HG03159 (cell line): Measurements from ENCODE around the gene CREB3L4.

Experiments used
- ATAC-seq: cut with Tn5 transposase; IDR thresholded peaks from one replicate; pipeline ENCODE4 v1.9.1; 2021; ENCODE audit warnings: mild to moderate bottlenecking, moderate library complexity; ENCODE audit not compliant: unreplicated experiment

The CREB3L4 gene

DNA sequence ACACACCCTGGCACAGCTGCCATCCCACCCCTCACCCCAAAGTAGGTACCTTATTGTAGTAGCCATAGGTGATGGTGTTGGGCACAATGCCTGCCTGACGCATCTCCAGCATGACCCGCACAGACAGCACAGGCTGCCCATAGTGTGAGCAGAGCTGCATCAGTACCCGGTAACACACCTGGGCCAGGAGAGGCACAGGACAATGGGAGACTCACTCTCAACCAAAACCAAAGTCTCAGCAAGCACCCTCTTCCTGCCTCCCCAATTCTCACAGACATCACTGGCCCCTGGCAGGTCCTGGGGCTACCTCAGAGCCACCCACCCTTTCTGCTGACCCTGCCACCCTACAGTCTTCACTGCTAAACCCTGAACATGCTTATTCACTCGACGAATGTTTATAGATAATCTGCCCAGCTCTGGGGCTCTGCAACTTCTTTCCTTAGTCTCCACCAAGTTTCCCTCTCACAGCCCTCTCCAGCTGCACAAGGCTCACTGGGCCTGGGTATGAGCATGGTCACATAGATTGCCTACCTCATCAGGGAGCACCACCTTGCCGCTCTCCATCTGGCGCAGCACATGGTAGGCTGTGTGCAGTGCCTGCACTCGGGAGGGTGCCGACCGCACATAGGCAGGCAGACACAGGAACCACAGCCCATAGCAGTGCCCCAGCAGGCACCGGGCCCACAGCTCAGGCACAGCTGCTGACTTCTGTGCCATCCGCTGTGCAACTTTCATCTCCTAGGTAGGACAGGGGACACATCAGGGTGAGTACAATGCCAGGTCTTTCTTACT, 31.5 kb upstream of the CREB3L4 start:
- no peak for ATAC-seq

DNA sequence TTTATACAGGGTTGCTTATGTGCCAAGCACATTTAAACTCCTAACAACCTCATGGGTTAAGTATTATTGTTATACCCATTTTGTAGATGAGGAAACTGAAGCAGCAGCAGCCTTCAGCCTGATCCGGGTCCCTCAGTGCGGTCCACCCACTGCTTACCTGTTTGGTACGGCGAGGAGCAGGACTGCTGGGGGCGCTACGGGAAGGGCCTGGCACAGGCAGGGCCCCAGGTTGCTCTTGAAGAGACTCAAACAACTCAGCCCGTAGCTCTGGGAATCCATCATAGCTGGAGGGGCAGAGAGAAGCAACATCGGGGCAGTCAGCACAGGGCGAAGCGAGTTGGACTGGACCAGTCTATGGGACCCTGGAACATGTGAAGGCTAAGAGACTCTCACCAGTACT, 30.4 kb upstream of the CREB3L4 start:
- no peak for ATAC-seq

DNA sequence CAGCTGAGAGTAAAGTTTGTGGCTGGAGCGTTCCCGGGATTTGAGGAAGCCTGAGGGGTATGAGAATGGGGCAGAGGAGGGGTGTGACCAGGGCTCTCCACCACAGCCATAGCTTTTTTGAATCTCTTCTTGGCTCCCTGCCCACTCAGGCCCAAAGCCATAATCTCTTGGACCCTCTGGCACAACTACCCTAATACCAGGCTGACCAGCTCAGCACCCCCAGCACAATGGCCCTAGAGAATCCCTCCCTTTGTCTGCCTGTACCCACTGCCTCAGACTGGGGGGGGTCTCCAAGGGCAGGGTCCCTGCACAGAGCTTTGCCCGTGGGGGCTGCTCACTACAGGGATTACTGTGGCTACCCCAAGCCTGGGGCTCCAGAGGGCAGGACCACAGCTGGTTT, 28.7 kb upstream of the CREB3L4 start:
- ATAC-seq = no peak

DNA sequence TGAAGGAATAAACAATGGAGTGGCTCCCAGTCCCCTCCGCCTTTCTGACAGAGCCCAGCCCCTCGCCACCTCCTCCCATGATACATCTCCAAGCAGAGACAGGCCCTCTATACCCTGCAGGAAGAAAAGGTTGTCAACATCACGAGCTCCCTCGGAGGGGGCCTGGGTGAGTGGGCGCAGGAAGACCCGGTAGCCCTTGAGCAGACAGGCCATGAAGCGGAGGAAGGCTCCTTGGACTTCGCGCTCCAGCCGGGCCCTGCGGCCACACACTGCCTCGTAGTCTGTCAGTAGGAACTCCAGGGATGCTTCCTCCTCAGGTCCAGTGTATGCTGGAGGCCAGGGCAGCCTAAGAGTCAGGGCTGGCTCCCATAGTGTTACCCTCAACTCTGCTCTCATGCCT, 28.2 kb upstream of the CREB3L4 start:
- no peak for ATAC-seq

DNA sequence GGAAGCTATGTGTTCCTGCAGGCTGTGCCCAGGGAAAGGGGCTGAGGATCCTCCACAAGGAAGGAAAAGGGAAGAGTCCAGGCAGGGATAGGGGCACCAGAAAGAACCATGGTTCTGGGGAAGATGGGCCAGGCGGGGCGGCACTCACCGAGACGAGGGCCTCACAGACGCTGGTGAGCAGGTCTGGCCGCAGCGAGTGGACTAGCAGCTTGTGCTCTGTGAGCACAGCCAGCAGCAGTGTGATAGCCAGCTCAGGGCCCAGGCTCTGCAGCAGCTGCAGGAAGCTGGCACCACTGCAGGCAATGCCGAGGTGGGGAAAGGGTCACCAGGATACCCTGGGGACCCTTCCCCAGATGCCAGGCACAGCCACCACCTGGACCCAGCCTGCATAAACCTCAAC, 26.9 kb upstream of the CREB3L4 start:
- ATAC-seq = no peak

DNA sequence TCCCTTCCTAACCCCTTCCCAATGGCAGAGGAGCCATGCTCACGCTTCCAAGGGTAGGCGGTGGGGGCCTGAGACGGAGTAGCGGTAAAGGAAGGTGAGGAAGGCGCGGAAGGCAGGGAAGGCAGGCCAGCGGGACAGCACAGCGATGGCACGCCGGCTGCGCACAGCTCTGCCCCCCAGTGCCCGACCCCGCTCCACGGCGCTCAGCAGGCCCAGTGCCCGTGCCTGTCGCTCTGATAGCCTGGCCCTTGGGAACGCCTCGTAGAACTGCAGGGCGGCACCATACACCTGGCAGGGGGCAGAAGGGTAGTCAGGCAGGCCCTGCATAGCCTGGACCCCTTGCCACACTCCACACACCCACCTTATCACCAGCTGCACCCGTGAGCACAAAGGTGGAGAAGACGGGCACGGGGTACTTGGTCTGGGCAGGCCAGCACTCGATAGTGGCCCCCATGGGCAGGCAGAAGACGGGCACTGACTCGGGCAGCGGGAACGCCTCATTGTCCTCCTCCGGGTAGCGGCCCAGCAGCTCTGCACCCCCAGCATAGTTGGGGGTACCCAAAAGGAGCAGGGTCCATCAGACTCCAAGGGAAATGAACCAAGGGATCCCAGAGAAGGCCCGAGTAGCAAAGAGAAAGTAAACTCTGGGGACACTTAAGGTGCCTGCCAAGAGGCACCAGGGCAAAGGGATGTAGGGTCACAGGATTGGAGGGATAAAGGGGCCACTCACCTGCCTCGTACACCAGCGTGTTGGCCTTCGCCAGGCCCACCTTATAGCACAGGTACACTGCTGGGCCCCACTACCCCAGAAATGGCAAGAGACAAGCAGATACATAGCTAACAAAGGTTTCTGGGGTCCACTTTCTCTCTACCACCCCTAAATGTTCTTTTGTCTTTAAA, 25.6 kb upstream of the CREB3L4 start:
- ATAC-seq = no peak

DNA sequence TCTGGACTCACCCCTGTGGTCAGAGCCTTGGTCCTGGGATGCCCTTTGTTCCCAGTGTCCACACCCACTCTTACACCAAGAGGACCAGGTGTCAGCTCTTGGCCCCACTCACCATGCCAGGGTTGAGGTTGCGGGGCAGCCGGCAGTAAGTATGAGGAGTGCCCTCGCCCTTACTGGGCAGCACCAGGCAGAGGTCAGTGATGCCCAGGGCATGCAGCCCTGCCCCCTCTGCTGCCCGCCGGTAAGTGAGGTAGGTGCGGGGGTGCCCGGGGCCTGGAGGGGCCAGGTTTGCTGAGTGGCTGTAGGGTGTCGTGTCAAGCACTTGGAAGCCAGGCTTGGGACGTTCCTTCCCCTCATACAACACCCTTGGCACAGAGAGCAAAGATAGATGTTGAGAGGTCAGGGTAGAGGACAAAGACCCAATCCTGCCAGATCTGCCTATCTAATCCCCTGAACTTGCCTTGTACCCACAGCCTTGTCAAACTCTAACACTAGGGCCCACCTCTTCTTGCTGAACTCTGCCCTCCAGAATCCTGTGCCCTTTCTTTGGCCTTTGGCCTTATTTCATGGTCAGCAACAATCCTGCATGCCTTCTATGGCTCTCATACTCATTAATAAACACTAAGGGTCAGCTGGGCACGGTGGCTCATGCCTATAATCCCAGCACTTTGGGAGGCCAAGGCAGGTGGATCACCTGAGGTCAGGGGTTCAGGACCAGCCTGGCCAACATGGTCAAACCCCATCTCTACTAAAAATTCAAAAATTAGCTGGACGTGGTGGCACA, 24.7 kb upstream of the CREB3L4 start:
- ATAC-seq = no peak

DNA sequence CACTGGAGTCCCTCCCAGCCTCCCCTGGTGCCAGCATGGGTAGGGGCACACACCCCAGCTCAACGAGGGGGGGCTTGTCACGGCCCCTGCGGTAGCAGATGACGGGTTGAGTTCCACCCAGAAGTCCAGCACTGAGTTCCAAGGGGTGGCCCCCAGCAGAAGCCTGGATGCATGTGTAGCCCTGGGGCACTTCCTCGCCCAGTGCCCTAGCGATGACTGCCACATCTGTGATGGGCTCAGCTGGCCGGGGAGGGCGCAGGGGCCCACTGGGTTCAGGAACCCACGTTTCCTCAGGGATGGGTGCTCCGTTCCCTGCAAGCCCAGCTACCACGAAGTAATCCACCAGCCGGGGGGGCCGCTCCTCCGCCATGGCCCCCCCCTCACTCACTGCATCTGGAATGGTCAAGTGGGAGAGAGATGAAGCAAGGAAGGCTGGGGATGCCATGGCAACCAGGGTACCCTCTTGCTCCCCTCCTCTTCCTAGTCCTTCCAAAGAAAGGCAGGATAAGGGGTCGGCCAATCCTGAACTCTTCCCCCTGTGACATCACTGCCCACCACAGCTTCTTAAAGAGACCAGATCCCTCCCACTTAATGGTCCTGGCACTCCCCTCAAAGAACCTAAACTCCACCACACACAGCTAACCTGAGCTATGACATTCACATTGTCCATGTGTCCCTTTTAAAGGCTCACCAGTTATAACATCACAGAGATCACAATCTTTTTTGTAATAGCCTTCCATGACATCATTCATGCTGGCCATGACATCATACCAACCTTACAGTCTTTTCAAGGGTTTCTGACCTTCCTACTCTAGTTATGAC, 23.5 kb upstream of the CREB3L4 start:
- ATAC-seq = no peak

DNA sequence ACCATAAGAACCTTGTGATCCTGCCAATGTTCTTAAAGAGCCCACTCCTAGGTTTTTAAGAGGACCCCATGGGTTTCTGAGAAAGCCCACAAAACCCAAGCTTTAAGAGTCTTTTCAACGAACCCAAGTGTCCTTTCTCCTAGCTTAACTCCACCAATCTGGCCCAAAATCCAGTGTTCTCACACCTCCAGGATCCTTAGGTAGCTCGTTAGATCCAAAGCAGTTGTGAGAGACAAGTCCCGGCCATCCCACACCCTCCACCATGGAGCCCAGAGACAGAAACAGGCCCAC, 22.9 kb upstream of the CREB3L4 start:
- no peak for ATAC-seq

DNA sequence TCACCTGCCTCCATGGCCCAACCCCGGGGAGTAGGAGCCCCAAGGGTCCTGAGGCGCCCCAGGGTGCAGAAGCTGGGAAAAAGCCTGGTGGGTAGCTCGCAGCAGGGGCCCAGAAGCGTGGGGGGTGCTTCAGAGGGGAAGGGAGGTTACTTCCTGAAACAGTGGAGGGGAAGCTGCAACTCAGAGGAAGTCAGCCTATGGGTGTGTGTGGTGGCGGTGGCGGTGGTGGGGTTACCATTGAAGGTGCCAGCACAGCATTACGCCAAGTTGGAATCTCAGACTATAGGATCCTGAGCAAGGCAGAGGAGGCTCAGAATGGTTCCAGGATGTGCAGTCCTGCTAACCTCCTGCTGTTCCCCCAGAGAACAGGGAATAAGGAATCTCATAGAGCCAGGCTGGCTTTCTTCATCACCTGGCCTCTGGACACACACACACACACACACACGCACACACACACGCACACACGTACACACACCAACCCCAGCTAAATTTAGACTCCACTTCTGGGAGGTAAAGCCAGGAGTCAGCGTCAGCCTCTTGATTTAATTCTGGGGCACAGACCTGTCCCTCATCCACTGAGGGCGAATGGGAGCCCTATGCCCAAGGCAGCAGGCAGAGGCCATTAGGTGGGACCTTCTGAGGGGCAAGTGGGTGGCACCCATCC, 22.4 kb upstream of the CREB3L4 start:
- ATAC-seq = no peak

DNA sequence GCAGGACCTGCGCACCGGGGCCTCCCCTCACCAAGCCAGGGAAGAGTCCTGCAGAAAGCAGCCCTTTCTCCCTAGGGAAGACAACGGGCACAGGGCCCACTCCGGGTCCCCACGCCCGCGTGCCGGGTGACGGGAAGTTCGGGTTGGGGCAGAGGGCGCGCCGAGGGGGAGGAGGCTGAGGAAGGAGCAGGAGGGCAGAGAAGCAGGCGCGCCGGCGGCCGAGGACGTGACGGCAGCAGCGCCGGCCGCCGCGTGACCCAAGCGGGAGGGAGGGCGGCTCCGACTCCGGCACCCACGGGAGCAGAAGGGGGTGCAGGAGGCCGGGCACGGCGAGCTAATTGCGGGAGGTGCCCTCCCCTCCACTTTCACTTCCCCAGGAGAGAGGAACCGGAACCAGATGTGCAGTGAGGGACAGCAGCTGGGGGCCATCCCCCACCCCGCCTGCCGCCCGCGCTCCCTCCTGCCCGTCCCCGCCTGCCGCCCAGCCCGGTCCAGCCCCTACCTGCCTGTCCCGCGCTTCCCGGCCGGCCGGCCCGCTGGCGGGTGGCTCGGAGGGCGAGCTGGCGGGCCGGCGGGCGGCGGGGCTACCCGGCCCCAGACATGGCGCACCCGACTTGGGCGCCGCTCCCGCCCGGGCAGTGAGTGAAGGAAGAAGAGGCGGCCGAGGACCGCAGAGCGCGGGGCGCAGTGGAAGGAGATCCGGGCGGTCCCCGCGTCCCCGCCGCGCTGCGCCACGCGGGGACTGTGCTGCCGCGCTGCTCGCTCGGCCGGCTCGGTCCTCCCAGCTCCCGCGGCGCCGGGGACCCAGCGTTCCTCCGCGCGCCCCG, 21.7 kb upstream of the CREB3L4 start:
- peak; percentile 68 for ATAC-seq

DNA sequence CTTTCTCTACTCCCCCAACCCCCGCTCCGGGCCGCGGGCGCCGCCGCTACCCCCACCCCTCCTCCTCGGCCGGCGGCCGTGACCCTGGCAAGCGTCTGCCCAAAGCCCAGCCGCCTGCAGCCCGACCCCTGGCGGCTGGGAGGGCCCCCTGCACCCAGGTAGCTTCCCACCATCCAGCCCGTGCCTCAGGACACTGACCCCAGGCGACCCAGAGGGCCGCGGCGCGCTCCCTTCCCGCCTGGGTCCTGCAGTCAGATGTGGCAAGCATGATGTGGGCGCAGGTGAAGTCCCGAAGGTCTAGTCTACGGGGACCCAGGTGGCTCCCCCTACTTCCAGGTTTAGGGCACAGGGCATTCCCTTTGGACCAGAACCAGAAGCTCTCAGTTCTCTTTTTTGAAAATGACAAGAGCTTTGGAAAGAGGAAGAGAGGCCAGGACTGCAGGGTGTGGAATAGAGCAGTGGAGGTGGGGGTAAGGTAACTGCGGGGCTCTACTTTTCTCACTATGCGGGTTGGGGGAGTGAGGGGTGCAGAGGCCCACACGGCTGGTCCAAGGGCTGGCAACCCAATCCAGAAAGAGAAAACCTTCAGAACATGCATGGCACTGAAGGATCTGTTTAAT, 21.0 kb upstream of the CREB3L4 start, which contains the start of gene DENND4B:
Gene DENND4B, minus strand, starts transcription at position 97 of the 620 bp plus-strand sequence. CDS start 2,344 bp downstream, outside the sequence.
- peak; percentile 50 for ATAC-seq

DNA sequence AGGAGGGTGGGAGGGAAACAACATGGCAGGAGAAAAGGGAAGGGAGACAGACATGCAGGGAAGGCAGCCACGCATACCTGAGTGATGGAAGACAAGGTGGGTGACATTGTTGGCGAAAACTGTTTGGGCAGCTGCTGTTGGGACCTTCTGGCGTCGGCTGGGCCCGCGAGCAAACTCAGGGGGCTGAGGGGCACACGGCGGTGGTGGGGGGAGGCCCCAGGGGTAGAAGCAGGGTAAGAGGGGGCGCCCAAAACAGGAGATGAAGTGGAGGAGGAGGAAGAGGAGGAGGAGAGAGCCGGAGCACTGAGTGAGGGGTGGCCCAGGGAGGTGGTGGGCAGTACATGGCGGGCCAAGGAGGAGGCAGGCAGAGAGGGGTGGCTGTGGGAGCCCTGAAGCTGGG, 16.5 kb upstream of the CREB3L4 start:
- ATAC-seq = no peak

DNA sequence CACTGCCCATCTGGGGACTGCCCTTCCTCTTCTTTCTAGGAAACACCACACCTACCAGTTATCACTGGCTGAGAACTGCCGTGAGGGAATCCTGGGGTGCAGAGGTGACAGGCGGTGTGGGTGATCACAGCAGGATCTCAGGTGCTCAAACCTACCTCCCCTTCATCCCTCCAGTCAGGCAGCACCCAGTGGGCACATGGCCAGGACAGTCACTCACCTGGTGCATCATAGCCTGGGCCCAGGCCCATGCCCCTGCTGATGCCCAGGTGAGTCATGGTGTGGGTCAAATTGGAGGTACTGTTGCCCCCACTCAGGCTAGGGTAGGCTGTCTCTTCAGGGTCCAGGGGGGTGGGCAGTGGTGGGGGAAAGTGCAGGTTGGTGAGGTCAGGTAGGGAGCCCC, 15.9 kb upstream of the CREB3L4 start:
- ATAC-seq = no peak

DNA sequence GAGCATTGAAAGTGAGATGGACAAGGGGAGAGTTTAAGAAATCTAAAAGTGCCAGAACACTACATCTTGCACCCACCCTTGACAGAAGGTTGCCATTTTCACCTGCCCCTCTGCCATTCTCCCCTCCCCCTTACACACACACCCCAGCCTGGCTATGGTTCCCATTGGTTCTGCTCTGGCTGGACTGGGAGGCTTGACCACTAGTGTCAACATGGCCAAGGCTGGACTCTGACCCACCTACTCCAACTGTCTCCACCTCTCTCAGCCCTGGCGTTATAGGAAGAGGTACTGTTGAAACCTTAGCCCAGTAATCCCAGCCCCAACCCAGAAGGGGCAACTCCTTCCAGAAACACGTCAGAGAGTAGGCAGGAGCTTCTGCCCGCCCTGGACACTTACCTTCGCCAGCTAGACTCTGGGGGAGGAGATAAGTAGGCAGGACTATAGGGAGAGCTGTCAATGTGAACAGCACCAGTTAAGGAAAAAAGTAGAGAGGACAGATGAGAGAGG, 13.8 kb upstream of the CREB3L4 start:
- no peak for ATAC-seq

DNA sequence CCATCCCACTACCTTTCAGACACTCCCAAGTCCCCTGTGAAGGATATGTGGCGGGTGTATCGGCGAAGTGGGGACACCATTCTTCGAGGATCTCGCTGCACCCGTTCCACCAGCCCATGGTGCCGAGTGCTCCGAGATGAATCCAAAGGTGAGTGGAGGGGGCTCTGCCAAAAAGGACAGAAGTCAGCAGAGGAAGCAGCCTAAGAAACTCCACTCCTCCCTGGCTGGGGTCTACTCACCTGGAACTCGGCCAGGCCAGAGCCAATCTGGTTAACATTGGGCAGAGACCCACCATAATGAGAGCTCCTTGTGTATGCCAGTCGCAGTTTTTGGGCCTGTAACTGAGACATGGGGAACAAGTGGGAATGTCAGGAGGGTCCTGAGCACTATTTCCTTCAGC, 12.9 kb upstream of the CREB3L4 start:
- ATAC-seq = no peak

DNA sequence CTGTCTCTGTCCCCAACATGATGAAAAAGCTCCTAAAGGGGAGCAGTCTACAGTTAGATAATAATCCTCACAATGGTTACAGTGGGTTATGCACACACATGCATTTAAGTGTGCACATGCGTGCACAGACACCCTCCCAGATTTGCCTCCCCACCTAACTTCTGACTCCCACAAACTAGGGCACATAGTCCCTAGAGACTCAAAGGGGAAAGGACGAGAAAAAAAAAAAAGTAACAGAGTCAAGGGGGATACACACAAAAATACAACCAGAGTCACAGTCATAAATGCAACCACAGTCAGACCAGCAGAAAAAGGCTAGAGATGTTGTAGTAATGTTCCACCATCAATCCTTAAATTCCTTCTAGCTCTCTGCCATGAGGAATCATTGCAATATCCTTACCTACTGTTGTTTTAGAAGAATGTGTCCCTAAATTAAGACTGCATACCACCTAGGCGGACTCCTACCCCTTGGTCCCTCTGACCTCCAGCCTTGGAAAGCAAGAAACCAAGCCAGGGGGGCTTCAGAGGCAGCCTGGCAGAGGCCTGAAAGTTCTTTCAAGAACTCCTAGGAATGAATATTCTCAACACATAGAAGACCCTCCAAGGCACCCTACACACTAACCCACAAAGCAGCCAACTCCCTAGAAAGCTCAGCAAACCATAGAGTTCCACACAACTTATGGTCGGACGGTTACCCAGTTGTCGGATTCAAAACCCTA, 10.5 kb upstream of the CREB3L4 start:
- ATAC-seq = no peak

DNA sequence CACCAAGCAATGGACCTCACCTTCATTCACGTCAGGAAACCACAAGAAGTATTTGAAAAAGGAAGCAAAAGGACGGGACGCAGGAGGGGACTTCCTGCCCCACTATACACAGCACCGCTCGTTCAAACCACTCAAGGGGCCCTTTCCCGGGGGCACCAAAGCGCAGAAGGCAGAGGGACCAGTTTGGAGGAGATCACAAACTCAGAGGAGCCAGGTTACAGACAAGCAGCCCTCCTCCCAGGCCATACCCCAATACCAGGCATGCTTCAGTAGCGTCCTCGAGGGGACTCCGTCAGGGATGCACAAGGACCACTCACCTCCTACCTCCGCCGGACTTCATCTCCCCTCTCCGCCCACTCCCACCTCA, 10.0 kb upstream of the CREB3L4 start:
- ATAC-seq = peak; percentile 10
